H1 (cell line): Measurements from ENCODE around the gene TMEM200B.
A peak's percentile ranks its signal among the peaks of the same experiment; 100 is the strongest.

Experiments used
- CEBPB ChIP-seq: IDR thresholded peaks from 2 replicates; pipeline ENCODE4 v1.6.1; 2012; ENCODE audit warnings: low read depth, low read length
- CTCF ChIP-seq, 3 experiments: IDR thresholded peaks; 1 replicate in 2 of 3; 2 replicates in 1 of 3; pipeline versions ENCODE4 v1.5.1 to v1.6.1; 2011; ENCODE audit warnings: low read length in 3 of 3, mild to moderate bottlenecking in 3 of 3, inconsistent platforms in 2 of 3, low read depth in 1 of 3, moderate library complexity in 1 of 3; ENCODE audit not compliant: insufficient read depth in 1 of 3; ENCODE audit errors: control extremely low read depth in 1 of 3
- E2F6 ChIP-seq: IDR thresholded peaks from 2 replicates; pipeline ENCODE4 v1.6.1; 2012; ENCODE audit warnings: inconsistent platforms
- EGR1 ChIP-seq: IDR thresholded peaks from 2 replicates; pipeline ENCODE4 v1.6.1; 2011; ENCODE audit warnings: low read depth, low read length, borderline replicate concordance
- KDM1A ChIP-seq: fragments of 200-600, 300-600 bp; sonication (generic); IDR thresholded peaks from 2 replicates; pipeline ENCODE4 v1.7.1; 2016; ENCODE audit warnings: mild to moderate bottlenecking, low read length, borderline replicate concordance
- MAFK ChIP-seq: IDR thresholded peaks from 2 replicates; pipeline ENCODE4 v1.6.1; 2012; ENCODE audit warnings: low read depth, mild to moderate bottlenecking, improper control_type of control experiment, low read length
- MAX ChIP-seq: IDR thresholded peaks from 2 replicates; pipeline ENCODE4 v1.6.1; 2012; ENCODE audit warnings: inconsistent platforms
- RAD21 ChIP-seq, 2 experiments: IDR thresholded peaks in 1 of 2; conservative IDR thresholded peaks in 1 of 2; 2 replicates each; pipeline ENCODE4 v1.6.1; 2011; ENCODE audit warnings: low read depth in 2 of 2, low read length in 2 of 2, improper control_type of control experiment in 1 of 2, inconsistent platforms in 1 of 2, mild to moderate bottlenecking in 1 of 2, moderate library complexity in 1 of 2
- RBBP5 ChIP-seq: IDR thresholded peaks from 2 replicates; pipeline ENCODE4 v1.7.1; 2012; ENCODE audit warnings: low read depth, mild to moderate bottlenecking, inconsistent platforms, low read length, moderate library complexity, borderline replicate concordance
- TAF1 ChIP-seq: IDR thresholded peaks from 2 replicates; pipeline ENCODE4 v1.6.1; 2011; ENCODE audit warnings: mild to moderate bottlenecking, low read depth, low read length

- TF ChIP-seq MAX (no peak), CTCF (IDR thresholded peaks at IDR 0.05; ENCODE audit: control extremely low read depth in 1 of 3, insufficient read depth in 1 of 3, low read depth in 1 of 3, low read length in 3 of 3) (no peak), RAD21 (IDR thresholded peaks at IDR 0.05 in 1 of 2, conservative IDR thresholded peaks at IDR 0.05 in 1 of 2; ENCODE audit: low read depth in 2 of 2, low read length in 2 of 2) (no peak), E2F6 (peak; percentile 24), RBBP5 (no peak), EGR1 (no peak), CEBPB (no peak), KDM1A (no peak), TAF1 (no peak), MAFK (no peak)
Measured at GRCh38 chr1:29125237-29125641, 1.5 kb upstream of the TMEM200B start.
